Stimulated activated CD4-positive, alpha-beta T cell treated with anti-CD3 and anti-CD28 coated beads, Interleukin-4, amount 100 ng/mL, for 24 hours (primary cell): ENCODE measurements around the gene INSYN2A.
A peak's percentile ranks its signal among the peaks of the same experiment; 100 is the strongest.

Source experiments
- DNase-seq: peaks from one replicate; pipeline ENCODE4 v3.0.0-alpha.2; 2020

INSYN2A gene, protein sequence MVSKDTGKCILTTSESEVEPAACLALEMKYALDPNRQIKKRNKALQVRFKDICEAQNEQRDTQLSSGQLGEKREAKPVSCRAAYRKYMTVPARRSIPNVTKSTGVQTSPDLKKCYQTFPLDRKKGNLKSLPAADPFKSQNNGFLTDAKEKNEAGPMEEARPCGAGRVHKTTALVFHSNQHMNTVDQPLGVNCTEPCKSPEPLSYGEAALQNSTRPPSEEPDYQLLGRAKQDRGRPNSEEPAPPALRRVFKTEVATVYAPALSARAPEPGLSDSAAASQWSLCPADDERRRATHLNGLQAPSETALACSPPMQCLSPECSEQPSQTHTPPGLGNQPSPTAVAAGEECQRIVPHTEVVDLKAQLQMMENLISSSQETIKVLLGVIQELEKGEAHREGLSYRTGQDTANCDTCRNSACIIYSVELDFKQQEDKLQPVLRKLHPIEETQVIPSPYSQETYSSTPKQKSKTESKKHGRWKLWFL

DNA sequence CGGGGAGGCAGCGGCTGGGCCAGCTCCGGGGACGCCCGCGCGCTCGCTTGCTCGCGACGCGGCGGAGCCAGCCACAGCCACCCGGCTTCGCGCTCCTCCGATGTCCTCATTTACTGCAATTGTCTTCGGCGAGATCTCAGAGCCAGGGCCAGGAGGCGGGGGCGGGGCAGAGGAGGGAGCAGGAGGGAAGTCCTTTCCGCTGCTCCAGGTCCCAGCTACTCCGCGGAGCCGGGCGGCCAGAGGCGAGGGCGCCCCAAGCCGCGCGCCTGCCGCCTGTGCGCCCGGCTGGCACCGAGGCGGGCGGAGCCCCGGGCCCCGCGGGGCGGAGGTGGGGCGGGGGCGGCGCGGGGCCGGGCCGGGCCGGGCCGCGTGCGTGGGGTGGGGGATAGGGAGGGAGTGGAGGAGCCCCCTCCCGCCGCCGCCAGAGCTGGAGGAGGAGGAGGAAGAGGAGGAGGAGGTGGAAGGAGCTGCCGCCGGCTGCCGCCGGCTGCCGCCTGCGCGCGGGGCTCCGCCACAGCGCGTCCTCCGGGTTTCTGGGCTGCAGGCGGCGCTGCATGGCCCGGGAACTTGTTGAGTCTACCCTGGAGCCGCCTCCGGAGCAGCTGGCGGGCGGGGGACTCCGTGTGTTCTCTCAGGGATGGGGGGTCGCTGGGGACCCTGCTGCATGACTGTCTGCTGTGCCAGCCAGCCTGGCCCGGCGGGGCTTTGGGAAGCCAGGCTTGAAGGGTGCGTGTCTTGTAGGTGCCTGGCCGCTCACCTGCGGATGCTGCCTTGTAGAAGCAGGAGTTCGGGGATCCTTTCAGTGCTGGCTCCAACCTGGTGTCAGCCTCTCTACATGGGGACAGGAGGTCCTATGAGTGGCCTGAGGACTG, at the start of gene INSYN2A:
INSYN2A (minus strand) TSS at position 310 of the 872 bp plus-strand sequence. CDS start 20,196 bp downstream, outside the sequence.
- no peak for DNase-seq

DNA sequence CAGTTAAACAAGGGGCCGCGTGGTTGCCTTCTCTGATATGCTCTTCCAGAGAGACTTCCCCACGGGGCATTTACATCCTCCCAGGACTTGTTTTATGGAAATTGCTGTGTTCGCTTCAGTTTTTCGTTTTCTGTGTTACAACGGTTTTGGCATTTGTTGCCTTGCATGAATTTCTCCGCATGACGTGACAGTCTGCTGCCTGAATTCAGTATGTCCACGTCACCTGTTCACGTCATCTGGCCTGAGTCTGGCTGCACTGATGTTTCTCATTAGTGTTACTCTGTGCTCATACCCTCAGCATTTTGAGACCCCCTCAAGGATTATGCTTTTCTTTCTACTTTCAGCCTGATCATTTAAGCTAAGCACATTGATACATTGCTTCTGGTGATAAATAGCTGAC, 49.1 kb upstream of the INSYN2A start:
- no peak for DNase-seq

DNA sequence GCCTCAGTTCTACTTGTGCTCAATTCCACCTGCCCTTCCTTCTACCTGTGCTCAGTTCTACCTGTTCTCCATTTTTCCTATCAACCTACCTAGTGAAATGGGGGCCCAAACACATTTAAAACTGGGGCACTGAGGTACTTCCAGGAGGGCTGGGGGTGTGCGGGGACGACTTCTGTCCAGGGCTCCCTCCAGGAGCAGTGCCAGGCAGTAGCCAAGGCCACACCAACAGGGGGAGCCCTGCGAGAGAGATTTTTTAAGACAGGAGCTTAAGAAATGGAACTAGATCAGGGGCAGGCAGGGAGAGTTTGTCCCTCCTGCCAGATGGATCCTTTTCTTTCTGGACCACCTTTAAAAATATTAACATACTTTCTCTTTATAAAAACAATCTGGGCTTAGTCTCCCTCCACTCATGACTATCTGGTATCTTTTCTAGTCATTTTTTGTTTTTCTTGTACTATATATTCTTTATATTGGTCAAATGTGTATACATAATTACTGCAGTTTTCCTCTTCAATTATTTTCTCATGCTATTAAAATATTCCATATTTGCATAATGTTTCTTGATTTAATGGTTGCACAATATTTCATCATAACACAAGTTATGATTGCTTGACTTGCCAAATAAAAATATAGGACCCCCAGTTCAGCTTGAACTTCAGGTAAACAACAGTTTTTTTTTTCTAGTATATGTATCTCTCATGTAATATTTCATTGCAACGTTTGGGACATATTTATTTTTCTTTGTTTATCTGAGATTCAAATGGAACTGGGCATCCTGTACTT, 47.3 kb upstream of the INSYN2A start:
- DNase-seq = peak; percentile 11

DNA sequence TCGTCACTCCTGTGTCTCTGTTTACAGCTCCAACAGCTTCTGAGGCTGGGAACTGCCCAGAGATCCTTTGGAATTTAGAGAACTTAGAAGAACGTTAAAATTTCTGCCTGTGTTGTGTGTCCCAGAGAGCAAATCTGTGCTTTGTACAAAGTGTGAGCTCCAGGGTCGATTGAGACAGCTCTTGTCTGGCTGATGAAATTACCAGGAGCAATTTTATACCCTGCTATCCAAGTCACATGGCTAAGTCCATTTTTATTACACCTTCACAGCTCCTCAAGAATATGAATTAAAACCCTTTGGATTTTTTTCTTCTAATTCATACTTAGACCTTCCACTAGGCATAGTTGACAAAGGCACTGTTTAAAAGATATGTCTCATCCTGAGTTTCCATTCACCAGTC, 46.5 kb upstream of the INSYN2A start:
- no peak for DNase-seq

DNA sequence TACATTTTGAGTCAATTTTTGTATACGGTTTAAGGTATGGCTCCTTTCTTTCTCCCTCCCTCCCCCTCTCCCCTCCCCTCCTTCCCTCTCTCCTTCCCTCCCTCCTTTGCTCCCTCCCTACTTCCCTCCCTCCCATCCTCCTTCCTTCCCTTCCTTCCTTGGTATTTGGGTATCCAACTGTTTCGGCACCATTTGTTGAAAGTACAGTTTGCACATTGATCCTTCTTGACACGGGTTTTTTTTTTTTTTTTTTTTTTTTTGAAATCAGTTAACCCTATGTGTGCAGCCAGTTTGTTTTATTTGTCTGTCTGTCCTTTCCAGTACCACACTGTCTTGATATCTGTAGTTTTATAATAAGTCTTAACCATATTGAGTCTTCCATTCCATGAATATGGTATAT, 39.9 kb upstream of the INSYN2A start:
- no peak for DNase-seq

DNA sequence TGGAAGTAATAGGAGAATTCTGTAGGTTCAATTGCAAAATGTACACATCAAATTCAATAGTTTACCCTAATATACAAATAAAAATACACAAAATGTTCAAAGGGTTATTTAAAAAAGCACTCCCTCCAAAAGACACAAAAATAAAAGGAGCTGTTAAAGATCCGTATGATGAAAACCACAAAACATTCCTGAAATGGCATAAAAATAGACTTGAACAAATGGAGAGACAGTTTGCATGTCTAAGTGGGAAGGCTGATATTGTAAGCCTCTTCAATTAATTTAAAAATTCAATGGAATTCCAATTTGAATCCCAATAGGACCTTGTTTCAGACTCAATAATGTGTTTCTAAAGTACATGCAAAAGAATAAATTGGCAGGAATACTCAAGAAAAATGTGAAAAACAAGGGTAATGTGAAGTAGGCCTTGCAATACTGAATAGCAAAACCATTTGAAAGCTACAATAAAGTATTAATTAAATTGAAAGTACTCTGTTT, 38.0 kb upstream of the INSYN2A start:
- DNase-seq = no peak

DNA sequence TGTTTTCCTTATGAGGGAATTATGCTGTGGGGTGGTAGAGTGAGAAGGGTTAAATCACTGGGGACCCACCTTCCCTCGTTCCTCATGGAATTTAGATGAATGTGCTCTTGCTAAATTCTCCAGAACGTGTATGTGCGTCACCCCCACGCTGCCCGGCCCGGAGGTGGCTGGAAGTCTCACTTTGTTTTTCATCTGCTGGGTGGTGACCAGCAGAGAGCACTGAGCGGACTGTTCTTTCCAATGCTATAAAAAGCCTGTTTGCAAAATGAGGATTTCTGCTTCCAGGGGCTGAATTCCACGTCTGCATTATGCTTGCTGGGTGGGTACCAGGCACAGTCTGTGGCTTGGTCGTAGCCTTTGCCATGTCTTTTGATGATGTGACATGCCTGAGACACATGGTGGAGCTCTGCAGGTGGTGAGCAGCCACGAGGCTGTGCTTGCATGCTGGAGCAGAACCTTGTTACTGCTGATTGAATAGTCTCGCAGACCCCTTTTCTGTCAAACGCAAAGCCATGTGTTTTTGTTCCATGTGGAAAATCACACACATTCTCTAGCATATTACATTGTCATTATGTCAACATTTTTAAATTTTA, 31.9 kb upstream of the INSYN2A start:
- DNase-seq = no peak

DNA sequence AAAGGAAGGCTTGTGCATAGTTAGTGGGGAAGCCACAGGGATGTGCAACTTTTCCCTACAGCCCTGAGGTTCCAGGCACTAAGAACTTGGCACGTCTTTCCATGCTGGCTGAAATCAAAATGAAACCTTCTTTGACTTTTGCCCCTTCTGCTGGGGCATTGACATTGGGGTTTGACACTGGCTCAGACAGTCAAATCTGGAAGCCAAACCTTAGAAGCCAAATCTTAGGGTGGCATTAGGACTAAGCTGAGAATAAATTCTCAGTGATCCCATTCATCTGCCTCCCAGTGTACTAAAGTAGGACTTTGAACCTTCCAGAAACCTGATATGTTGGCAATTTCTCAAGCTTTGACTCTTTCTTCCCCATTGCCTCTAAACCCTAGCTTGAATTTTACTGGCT, 31.3 kb upstream of the INSYN2A start:
- DNase-seq = no peak

DNA sequence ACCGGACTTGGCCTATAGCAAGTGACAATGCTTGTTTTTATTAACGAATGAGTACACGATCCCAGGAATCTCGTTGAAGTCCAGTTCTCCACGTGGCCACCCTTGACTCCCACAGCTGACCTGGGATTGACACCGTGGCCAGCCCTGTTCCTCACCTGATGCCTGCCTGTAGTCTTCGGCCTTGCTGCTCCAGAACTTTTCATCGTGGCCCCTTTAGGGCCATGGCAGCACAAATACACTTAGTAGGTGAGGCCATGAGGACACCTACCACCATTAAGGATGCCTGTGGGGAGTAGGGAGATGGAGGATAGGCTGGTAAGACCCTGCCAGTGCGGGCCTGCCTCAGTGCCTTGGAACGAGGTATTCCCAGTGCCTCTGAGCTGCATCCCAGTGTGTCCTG, 30.6 kb upstream of the INSYN2A start:
- no peak for DNase-seq

DNA sequence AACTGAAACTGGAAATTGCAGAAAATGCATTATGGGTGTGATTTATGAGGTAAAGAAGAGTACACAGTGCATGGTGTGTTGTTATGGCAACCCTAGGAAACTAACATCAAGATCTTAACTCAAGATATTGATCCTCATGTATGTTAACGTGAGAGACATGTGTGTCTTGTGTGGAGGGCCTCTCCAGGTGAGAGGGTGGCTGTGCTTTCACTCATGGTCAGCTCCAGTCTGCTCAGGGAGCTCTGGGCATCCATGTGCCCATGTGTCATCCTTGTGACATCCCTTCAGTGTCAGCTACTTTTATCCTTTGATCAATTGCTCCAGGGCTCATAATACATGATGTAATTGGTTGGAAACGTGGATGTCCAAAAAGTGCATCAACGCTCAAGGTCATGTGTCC, 24.9 kb upstream of the INSYN2A start:
- DNase-seq = no peak

DNA sequence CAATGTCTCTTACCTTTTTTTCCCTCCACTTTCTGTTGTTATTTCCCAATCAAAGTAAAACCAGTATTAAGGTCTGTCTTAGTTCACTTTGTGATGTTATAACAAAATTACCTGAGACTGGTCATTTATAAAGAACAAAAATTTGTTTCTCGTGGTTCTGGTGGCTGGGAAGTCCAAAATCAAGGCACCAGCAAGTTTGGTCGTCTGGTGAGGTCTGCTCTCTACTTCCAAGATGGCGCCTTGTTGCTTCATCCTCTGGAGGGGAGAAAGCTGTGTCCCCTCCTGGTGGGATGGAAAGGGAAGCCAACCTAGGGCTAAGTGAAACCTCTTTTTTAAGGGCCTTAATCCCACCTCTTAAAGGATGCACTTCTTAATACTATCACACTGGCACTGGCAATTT, 22.3 kb upstream of the INSYN2A start:
- no peak for DNase-seq

DNA sequence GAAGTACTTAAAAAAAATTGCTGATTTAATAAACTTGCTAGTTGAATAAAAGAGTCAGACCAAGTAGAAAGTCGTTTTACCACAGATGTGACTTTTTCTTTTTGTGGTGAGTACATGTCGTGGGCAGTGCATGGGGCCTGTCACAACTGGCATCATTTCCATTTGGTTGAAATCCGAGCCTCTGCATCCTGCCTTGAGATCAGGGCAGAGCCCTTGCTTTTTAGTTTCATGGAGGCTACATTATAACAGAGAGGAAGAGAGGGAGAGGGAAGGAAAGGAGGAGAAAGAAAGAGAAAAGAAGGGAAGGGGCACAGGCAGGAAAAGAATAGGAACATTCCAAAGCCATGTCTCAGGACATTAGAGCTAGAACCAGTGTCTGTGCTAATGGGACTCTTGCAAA, 20.4 kb upstream of the INSYN2A start:
- DNase-seq = no peak

DNA sequence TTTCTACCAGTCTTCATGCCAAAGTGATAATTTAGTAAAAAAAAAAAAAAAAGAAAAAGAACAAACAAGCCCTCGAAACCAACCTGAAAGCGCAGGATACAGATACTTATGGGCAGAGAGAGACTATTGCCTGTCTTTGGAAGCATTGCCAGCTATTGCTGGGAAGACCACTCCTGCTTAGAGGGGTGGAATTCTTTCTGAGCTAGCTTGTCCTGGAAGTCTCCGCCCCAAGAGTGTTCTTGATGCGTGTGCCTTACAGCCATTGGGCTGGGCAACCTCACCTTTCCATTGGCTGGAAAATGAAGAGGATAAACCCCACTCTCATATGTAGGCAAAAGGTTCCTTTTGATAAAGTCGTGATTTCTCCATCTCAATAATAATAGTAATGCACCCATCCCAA, 19.9 kb upstream of the INSYN2A start:
- DNase-seq = no peak

DNA sequence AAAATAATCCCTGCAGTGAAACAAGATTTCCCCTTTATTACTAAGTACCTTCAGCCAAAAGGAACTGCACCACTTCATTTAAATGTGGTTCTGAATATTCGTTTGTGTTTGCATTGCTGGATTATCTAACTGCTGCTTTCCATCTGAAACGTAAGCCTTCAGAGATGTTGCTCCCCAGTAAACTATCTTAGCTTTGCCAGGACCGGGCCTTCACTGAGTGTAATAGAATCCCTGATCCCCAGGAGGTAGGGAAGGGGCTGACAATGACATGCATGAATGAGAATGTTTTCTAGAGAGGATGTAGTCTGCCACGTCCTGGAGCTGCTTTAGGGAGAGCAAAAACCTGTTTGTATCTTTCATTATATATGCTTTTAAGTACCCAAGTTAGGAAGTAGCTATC, 19.5 kb upstream of the INSYN2A start:
- DNase-seq = no peak

DNA sequence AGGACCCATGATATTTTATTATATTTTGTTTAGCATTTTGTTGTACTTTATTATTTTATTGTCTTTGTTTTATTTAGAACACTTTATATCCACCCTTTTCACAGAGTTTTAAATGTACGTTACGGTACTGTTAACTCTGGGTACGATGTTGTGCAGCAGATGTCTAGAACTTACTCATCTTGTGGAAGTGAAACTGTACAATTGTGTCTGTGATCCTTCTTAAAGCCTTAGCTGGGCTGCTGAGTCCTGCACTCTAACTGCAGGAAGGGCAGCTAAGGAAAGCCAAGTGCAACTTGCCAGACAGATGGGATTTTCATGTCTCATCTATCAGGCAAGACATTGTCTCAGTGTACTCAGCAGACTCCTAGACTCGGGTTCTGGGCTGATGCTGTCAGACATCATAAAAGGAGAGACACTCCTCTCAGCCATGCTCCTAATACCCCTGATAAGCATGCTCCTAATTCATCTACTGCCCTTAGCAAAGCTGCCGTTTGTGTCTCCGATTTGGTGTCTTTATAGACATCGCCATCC, 14.6 kb upstream of the INSYN2A start:
- no peak for DNase-seq

DNA sequence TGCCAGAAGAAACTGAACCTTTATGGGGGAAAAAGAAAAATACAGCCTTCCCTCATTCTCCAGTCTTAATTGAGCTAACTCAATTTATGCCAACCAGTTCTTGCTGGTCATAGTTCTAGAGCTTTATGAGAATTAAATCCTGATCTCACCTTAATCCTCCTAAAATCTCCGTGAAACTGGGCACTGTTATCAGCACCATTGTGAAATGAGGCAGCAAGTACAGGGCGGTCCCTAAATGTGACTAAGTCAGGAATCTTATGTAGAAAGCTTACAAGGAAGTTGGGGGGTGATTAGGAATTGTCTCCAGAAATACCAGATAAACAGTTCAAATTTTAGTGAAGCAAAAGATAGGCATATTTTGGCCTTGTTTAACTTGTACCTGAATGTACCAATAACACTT, 10.7 kb upstream of the INSYN2A start:
- DNase-seq = no peak

DNA sequence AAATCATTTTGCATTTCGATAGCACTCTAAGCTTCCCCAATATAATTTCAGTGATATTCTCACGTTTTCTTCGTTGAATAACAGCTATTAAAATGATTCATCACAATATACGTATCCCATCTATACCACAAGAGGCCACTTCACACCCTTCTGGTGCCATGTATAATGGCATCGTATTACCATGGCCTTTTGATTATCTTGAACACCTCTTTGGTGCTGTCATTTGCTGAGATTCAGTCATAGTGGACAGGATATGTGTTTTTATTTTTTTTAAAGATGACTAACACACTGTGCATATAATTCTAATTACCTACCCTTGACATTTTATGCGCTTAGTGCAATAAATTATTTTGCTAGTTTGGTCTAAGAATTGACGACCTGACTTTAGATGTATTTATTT, 6.7 kb upstream of the INSYN2A start:
- DNase-seq = no peak

DNA sequence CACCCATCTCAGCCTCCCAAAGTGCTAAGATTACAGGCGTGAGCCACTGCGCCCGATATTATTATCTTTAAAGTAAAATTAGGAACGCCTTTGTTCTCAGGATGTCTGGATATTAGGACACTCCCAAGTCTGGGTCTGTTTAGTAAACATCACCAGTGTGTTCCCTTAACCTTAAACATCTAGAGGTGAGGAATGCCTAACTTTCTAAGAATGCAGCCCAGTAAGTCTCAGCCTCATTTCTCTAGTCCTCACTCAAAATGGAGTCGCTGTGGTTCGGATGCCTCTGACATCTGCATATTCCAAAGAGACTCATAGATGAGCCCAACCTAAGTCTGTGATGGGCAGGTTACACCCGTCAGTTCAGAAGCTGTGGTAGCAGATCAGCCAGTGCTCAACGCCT, 4.3 kb upstream of the INSYN2A start:
- no peak for DNase-seq

DNA sequence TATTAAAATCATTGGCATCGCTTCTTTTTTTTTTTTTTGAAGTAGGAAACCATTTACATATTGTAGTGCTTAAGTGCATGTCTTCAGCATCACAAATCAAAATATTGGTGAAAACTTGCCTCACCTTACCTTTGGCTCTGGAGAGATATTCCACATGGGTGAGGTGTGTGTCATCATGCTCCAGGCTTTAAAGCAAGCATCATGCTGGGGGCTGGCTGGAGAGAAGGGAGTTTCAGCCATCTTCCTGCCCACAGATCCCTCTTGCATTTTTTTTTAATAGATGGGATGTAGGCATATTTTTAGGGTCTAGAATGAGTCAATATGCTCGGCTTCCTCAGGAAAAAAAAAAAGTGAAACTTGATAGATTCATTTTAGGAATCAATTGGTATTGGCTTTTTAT, 2.3 kb upstream of the INSYN2A start:
- no peak for DNase-seq

DNA sequence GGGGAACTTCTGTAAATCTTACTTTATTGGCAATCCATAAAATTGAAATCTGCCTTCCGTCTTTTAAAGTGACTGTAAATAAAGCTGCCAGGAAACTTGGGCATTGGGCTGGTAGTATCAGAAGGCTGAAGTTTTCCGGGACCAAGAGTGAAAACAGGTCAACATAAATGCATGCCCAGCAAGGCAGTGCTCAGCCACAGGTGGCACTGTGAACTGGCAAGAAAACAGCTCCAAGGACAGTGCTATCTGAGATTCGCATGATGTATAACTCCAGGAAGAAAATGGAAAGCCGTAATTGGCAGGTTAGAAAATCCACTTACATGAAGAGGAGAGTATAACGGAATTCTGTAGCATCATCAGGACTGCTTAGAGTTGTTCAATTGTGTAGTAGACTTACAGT, 1.9 kb upstream of the INSYN2A start:
- no peak for DNase-seq

DNA sequence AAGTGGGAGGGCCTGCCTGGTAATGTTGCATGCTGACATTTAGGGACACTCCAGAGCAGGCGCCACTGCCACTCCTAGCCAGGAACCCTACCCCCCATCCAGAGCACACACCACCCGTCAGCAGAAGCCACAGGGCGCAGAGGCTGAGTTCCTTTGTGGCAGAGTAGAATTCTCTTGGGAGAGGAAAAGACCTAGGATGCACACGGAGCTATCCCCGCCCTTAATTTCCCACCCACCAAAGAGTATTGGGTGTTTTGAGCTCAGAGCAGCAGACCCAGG, 702 bp upstream of the INSYN2A start:
- no peak for DNase-seq

DNA sequence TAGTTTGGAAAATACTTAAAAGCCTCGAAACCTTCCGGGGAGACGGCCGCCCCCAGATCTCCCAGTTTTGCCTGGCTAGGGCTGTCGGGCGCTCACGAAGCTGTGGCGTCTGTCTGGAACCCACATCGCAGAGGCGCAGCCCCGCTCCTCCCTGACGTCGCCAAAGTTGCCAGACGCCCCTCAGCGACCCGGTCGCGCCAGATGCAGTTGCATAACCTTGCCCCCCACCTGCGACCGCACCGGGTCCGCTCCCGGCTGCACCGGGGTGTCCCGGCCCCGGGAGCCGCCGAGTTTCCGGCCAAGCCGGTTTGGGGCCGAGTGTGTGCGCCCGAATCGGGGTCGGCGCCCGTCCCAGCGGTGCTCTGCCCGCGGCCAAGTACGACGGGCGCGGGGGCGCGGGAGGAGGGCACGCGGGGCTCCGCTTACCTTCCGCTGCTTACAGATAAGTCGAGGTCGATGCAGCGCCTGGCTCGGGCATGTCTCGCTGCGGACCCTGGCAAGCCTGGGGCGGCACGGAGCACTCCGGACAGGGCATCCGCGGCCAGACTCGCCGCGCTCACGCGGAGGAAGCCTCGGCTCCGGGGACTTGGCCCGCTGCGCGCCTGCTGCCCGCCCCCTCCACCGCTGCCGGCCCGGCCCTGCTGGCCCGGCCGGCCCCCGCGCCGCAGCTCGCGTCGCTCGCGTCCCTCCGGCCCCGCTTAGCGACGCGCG, 665 bp downstream of the INSYN2A start:
- DNase-seq = no peak
